Sigmoid colon (tissue), 4 donors: ENCODE results near the gene PSMC3.

ENCODE experiments used
- CTCF ChIP-seq, 4 experiments: fragments of 450-650 bp in 3 of 4; fragments of 200-600 bp in 1 of 4; IDR thresholded peaks; one replicate each; pipeline ENCODE4 v1.5.1; 2016 to 2019; ENCODE audit warnings: antibody characterized with exemption in 4 of 4, mild to moderate bottlenecking in 3 of 4, moderate library complexity in 2 of 4
- EP300 ChIP-seq, 4 donors: sonication (generic); formaldehyde crosslinking; IDR thresholded peaks; one replicate each; pipeline ENCODE4 v1.6.1; 2017; ENCODE audit warnings: antibody characterized with exemption in 4 of 4
- POLR2AphosphoS5 ChIP-seq, 4 donors: sonication (generic); formaldehyde crosslinking; IDR thresholded peaks; one replicate each; pipeline ENCODE4 v1.6.1; 2017; ENCODE audit warnings: antibody characterized with exemption in 4 of 4

GRCh38 chr11:47418454-47419259, 7.6 kb downstream of the PSMC3 start:
- TF ChIP-seq POLR2AphosphoS5 (IDR thresholded peaks at IDR 0.05) (no peak), EP300 (IDR thresholded peaks at IDR 0.05) (no peak), CTCF (IDR thresholded peaks at IDR 0.05) (no peak)
